Measurements from ENCODE around the gene MRPL34. TPM values are rescaled to one million over a fixed set of nuclear protein-coding genes. Genes with fewer than 3 reads are reported as not detected.

MRPL34 gene
- total RNA-seq, 4 donors from 2014 or later, result 145 to 369 (median 249) TPM

GRCh38 chr19:17323300-17323963 lies 17.8 kb downstream of the MRPL34 start:
- no peaks in the 10 kb centered on the region for H3K9me3 ChIP-seq
- no peak overlapping the region for H3K27ac ChIP-seq
- no peak for TF ChIP-seq POLR2A (IDR thresholded peaks at IDR 0.05)
- no peak for TF ChIP-seq CTCF (IDR thresholded peaks at IDR 0.05 in 4 of 5, conservative IDR thresholded peaks at IDR 0.05 in 1 of 5)
- no peaks in the 10 kb centered on the region for H3K27me3 ChIP-seq
- no peak for ATAC-seq
- H3K4me1 ChIP-seq, result no peaks in the 10 kb centered on the region
- in situ Hi-C loops (cut with MboI; ENCODE audit: low sequenced_read_pairs in 4 of 4) (no loop called here), intact Hi-C loops (cut with DNase I; ENCODE audit: low total_unique reads) (no loop called here)
- H3K4me3 ChIP-seq, result no peak overlapping the region
- DNase-seq, result no peak
- peaks cover 0 to 28% of the 10 kb centered on the region in 2 donors for H3K36me3 ChIP-seq

- Histone ChIP-seq H3K9me3 (no peaks in the 10 kb centered on the region), H3K27me3 (no peaks in the 10 kb centered on the region), H3K4me3 (no peak overlapping the region), H3K4me1 (no peaks in the 10 kb centered on the region), H3K36me3 (peaks cover 0 to 26% of the 10 kb centered on the region in 2 donors), H3K27ac (no peak overlapping the region)
- DNase-seq (no peak), ATAC-seq (no peak)
- TF ChIP-seq CTCF (IDR thresholded peaks at IDR 0.05 in 4 of 5, conservative IDR thresholded peaks at IDR 0.05 in 1 of 5) (no peak), POLR2A (IDR thresholded peaks at IDR 0.05) (no peak)
- in situ Hi-C loops (cut with MboI; ENCODE audit: low sequenced_read_pairs in 4 of 4), result no loop called here
- intact Hi-C loops (cut with DNase I; ENCODE audit: low total_unique reads), result no loop called here
These were observed 18.3 kb downstream of the MRPL34 start for GRCh38 chr19:17323964-17324332.

- ATAC-seq, result no peak
- Histone ChIP-seq H3K27ac (no peak overlapping the region), H3K27me3 (no peaks in the 10 kb centered on the region), H3K4me3 (no peak overlapping the region), H3K36me3 (peaks cover 0 to 20% of the 10 kb centered on the region in 2 donors), H3K4me1 (no peaks in the 10 kb centered on the region), H3K9me3 (no peaks in the 10 kb centered on the region)
- in situ Hi-C loops (cut with MboI; ENCODE audit: low sequenced_read_pairs in 4 of 4) (no loop called here), intact Hi-C loops (cut with DNase I; ENCODE audit: low total_unique reads) (no loop called here)
- no peak for TF ChIP-seq CTCF (IDR thresholded peaks at IDR 0.05 in 4 of 5, conservative IDR thresholded peaks at IDR 0.05 in 1 of 5)
- TF ChIP-seq POLR2A (IDR thresholded peaks at IDR 0.05), result no peak
- no peak for DNase-seq
These were observed 18.9 kb downstream of the MRPL34 start for GRCh38 chr19:17324357-17325114.

GRCh38 chr19:17325133-17325532 lies 19.5 kb downstream of the MRPL34 start:
- H3K4me1 ChIP-seq, result no peaks in the 10 kb centered on the region
- H3K27me3 ChIP-seq, result no peaks in the 10 kb centered on the region
- DNase-seq (no peak), ATAC-seq (no peak)
- no peak for TF ChIP-seq POLR2A (IDR thresholded peaks at IDR 0.05)
- TF ChIP-seq CTCF (IDR thresholded peaks at IDR 0.05 in 4 of 5, conservative IDR thresholded peaks at IDR 0.05 in 1 of 5), result no peak
- in situ Hi-C loops (cut with MboI; ENCODE audit: low sequenced_read_pairs in 4 of 4), result no loop called here
- no peak overlapping the region for H3K4me3 ChIP-seq
- H3K9me3 ChIP-seq, result no peaks in the 10 kb centered on the region
- peaks cover 0 to 14% of the 10 kb centered on the region in 2 donors for H3K36me3 ChIP-seq
- intact Hi-C loops (cut with DNase I; ENCODE audit: low total_unique reads), result no loop called here
- H3K27ac ChIP-seq, result no peak overlapping the region
